ENCODE measurements around the gene CD226. TPM values are rescaled to one million over a fixed set of nuclear protein-coding genes. Genes with fewer than 3 reads are reported as not detected.

The CD226 gene
- total RNA-seq, 4 donors from 2014 or later: 0.03 to 1.6 (median 0.22) TPM

- TF ChIP-seq POLR2A (IDR thresholded peaks at IDR 0.05) (no peak), CTCF (IDR thresholded peaks at IDR 0.05 in 4 of 5, conservative IDR thresholded peaks at IDR 0.05 in 1 of 5) (no peak)
- in situ Hi-C loops (cut with MboI; ENCODE audit: low sequenced_read_pairs in 4 of 4): no loop called here
- Histone ChIP-seq H3K27me3 (no peaks in the 10 kb centered on the region), H3K36me3 (no peaks in the 10 kb centered on the region), H3K9me3 (no peaks in the 10 kb centered on the region), H3K4me3 (no peak overlapping the region), H3K27ac (no peak overlapping the region), H3K4me1 (no peaks in the 10 kb centered on the region)
- DNase-seq (no peak), ATAC-seq (no peak)
- intact Hi-C loops (cut with DNase I; ENCODE audit: low total_unique reads): no loop called here
These were observed 106.6 kb downstream of the CD226 start for GRCh38 chr18:69841117-69841516.

- Histone ChIP-seq H3K27ac (no peak overlapping the region), H3K27me3 (no peaks in the 10 kb centered on the region), H3K4me3 (no peak overlapping the region), H3K9me3 (no peaks in the 10 kb centered on the region), H3K36me3 (no peaks in the 10 kb centered on the region), H3K4me1 (no peaks in the 10 kb centered on the region)
- DNase-seq (no peak), ATAC-seq (no peak)
- in situ Hi-C loops (cut with MboI; ENCODE audit: low sequenced_read_pairs in 4 of 4) (no loop called here), intact Hi-C loops (cut with DNase I; ENCODE audit: low total_unique reads) (no loop called here)
- no peak for TF ChIP-seq POLR2A (IDR thresholded peaks at IDR 0.05)
- TF ChIP-seq CTCF (IDR thresholded peaks at IDR 0.05 in 4 of 5, conservative IDR thresholded peaks at IDR 0.05 in 1 of 5): no peak
These were observed 107.2 kb downstream of the CD226 start for GRCh38 chr18:69840445-69840844.

GRCh38 chr18:69840001-69840400 is 107.7 kb downstream of the CD226 start:
- no peaks in the 10 kb centered on the region for H3K9me3 ChIP-seq
- in situ Hi-C loops (cut with MboI; ENCODE audit: low sequenced_read_pairs in 4 of 4): no loop called here
- H3K27me3 ChIP-seq: no peaks in the 10 kb centered on the region
- no peak for ATAC-seq
- no peak for TF ChIP-seq POLR2A (IDR thresholded peaks at IDR 0.05)
- no peak for TF ChIP-seq CTCF (IDR thresholded peaks at IDR 0.05 in 4 of 5, conservative IDR thresholded peaks at IDR 0.05 in 1 of 5)
- no peaks in the 10 kb centered on the region for H3K4me1 ChIP-seq
- H3K36me3 ChIP-seq: no peaks in the 10 kb centered on the region
- no peak overlapping the region for H3K27ac ChIP-seq
- intact Hi-C loops (cut with DNase I; ENCODE audit: low total_unique reads): no loop called here
- DNase-seq: no peak
- no peak overlapping the region for H3K4me3 ChIP-seq

GRCh38 chr18:69839497-69839896 is 108.2 kb downstream of the CD226 start:
- no peak overlapping the region for H3K27ac ChIP-seq
- in situ Hi-C loops (cut with MboI; ENCODE audit: low sequenced_read_pairs in 4 of 4) (no loop called here), intact Hi-C loops (cut with DNase I; ENCODE audit: low total_unique reads) (no loop called here)
- no peaks in the 10 kb centered on the region for H3K4me1 ChIP-seq
- no peak overlapping the region for H3K4me3 ChIP-seq
- no peak for DNase-seq
- no peaks in the 10 kb centered on the region for H3K9me3 ChIP-seq
- no peaks in the 10 kb centered on the region for H3K36me3 ChIP-seq
- TF ChIP-seq POLR2A (IDR thresholded peaks at IDR 0.05) (no peak), CTCF (IDR thresholded peaks at IDR 0.05 in 4 of 5, conservative IDR thresholded peaks at IDR 0.05 in 1 of 5) (no peak)
- H3K27me3 ChIP-seq: no peaks in the 10 kb centered on the region
- no peak for ATAC-seq

All from gastrocnemius medialis (tissue), 4 donors.